ENCODE results near the gene CAPN9. TPM values are rescaled to one million over a fixed set of nuclear protein-coding genes. Genes with fewer than 3 reads are reported as not detected.

The CAPN9 gene
- total and polyA plus RNA-seq, 9 of the 15 experiments (the other 6 are each of a cell fraction or from before 2014, with no cell fraction given) = not detected

- ChIA-PET CTCF (ENCODE audit: low intra/inter-chr PET ratio) (no interaction called here), POLR2A (interaction anchor here (0.7 kb wide), 1 partner anchor 341 kb away, joined by 6 read pairs; no protein-coding TSS in a partner anchor)
- in situ Hi-C loops (cut with MboI) (no loop called here), intact Hi-C loops (cut with micrococcal nuclease) (no loop called here)
- Histone ChIP-seq H3K27me3 (ENCODE audit: control insufficient read depth in 2 of 2, insufficient read depth in 2 of 2, low read length in 2 of 2) (peaks cover 26 to 53% of the 10 kb centered on the region in 2 experiments; a peak in 4 of 5 replicates), H3K9me3 (replicated peaks; ENCODE audit: control insufficient read depth, insufficient read depth, low read depth, low read length) (no peaks in the 10 kb centered on the region), H3K4me2 (ENCODE audit: insufficient read depth, low read length) (no peak overlapping the region), H4K20me1 (replicated peaks; ENCODE audit: control insufficient read depth, insufficient read depth, low read length) (no peaks in the 10 kb centered on the region), H3K9ac (ENCODE audit: insufficient read depth in 1 of 2, low read depth in 2 of 2, low read length in 2 of 2) (no peak overlapping the region), H2AFZ (ENCODE audit: low read depth, low read length) (no peak overlapping the region), H3K9me1 (ENCODE audit: control insufficient read depth, insufficient read depth, low read length) (no peaks in the 10 kb centered on the region), H3K27ac (ENCODE audit: extremely low read depth, low read depth, low read length) (no peak overlapping the region), H3K36me3 (ENCODE audit: control insufficient read depth, insufficient read depth, low read length) (no peaks in the 10 kb centered on the region), H3K79me2 (ENCODE audit: control insufficient read depth, insufficient read depth, low read length) (no peaks in the 10 kb centered on the region), H3K4me1 (replicated peaks in 1 of 2; ENCODE audit: control insufficient read depth in 2 of 2, insufficient read depth in 2 of 2, low read length in 2 of 2) (peaks cover 0 to under 1% of the 10 kb centered on the region in 2 experiments; a peak in 3 of 5 replicates), H3K4me3 (no peak overlapping the region)
- BruUV-seq (replicated peaks) = no TSS peak
- no peak for FAIRE-seq
- WGBS (ENCODE audit: insufficient coverage, low coverage, missing lambda C conversion rate) = 3% methylated on average over 4 of the region's 4 CpGs
- TF ChIP-seq PCBP1 (IDR thresholded peaks at IDR 0.05; ENCODE audit: low read depth, low read length, poor library complexity, severe bottlenecking) (no peak), RFX7 (CRISPR knock-in tag; IDR thresholded peaks at IDR 0.05) (no peak), POU5F1 (IDR thresholded peaks at IDR 0.05; ENCODE audit: borderline replicate concordance, low read depth, low read length, partially characterized antibody) (no peak), MED1 (CRISPR knock-in tag; IDR thresholded peaks at IDR 0.05; ENCODE audit: borderline replicate concordance) (no peak), CREB3 (tag; conservative IDR thresholded peaks at IDR 0.05; ENCODE audit: low read depth) (no peak), HLTF (IDR thresholded peaks at IDR 0.05) (no peak), FOXA1 (IDR thresholded peaks at IDR 0.05; ENCODE audit: borderline replicate concordance) (no peak)
- no peak for DNase-seq (ENCODE audit: extremely low read depth in 1 of 4, low spot score in 3 of 4)
- ATAC-seq = no peak
These were observed 72.8 kb downstream of the CAPN9 start for GRCh38 chr1:230819976-230820375.
